ENCODE data around the gene GPX4. TPM values are rescaled to one million over a fixed set of nuclear protein-coding genes. Genes with fewer than 3 reads are reported as not detected.

GPX4 gene
- total RNA-seq, 4 donors from 2014 or later, result 338 to 386 (median 375) TPM

GRCh38 chr19:1098177-1099051 is 5.4 kb upstream of the GPX4 start:
- no peak for DNase-seq (ENCODE audit: extremely low spot score)
- Histone ChIP-seq H3K27me3 (no peaks in the 10 kb centered on the region), H3K27ac (replicated peaks in 1 of 4) (peak overlapping the region; percentile 91 to 100 (median 96)), H3K9me3 (no peaks in the 10 kb centered on the region), H3K4me1 (peaks cover 67 to 74% (median 72%) of the 10 kb centered on the region in 4 donors), H3K36me3 (peaks cover 0 to 5% (median 3%) of the 10 kb centered on the region in 4 donors), H3K4me3 (no peak overlapping the region)
- 70% methylated on average over 14 of the region's 15 CpGs for WGBS
- no peak for TF ChIP-seq POLR2A (IDR thresholded peaks at IDR 0.05; ENCODE audit: low read depth)
- intact Hi-C loops (cut with DNase I), result no loop called here

GRCh38 chr19:1101337-1101698 is 2.5 kb upstream of the GPX4 start:
- peaks cover 66 to 70% (median 68%) of the 10 kb centered on the region in 4 donors for H3K4me1 ChIP-seq

GRCh38 chr19:1102407-1103131 is 1.2 kb upstream of the GPX4 start:
- TF ChIP-seq POLR2A (IDR thresholded peaks at IDR 0.05; ENCODE audit: low read depth) (no peak), CTCF (IDR thresholded peaks at IDR 0.05) (no peak), POLR2AphosphoS5 (IDR thresholded peaks at IDR 0.05) (peak; percentile 68 to 80), EP300 (IDR thresholded peaks at IDR 0.05) (no peak)
- intact Hi-C loops (cut with DNase I), result loop anchor here (5.0 kb wide), 1 partner anchor 80 kb away; the partner anchor contains the start of genes RNU6-2 and TMEM259
- Histone ChIP-seq H3K27ac (replicated peaks in 1 of 4) (peak overlapping the region; percentile 91 to 100 (median 96)), H3K4me3 (peak overlapping the region in 2 of 4 donors; percentile 8 to 92), H3K4me1 (peaks cover 70 to 81% (median 75%) of the 10 kb centered on the region in 4 donors), H3K36me3 (peaks cover 14 to 20% (median 19%) of the 10 kb centered on the region in 4 donors), H3K27me3 (no peaks in the 10 kb centered on the region), H3K9me3 (no peaks in the 10 kb centered on the region)
- DNase-seq (ENCODE audit: extremely low spot score), result no peak
- 63% methylated on average over 17 of the region's 17 CpGs for WGBS

More at GRCh38 chr19:1101337-1101698, 2.5 kb upstream of the GPX4 start:
- Histone ChIP-seq H3K36me3 (peaks cover 6 to 7% (median 7%) of the 10 kb centered on the region in 4 donors), H3K9me3 (no peaks in the 10 kb centered on the region), H3K4me3 (peak overlapping the region in 3 of 4 donors; percentile 4 to 26 (median 22)), H3K27me3 (no peaks in the 10 kb centered on the region), H3K27ac (replicated peaks in 1 of 4) (peak overlapping the region; percentile 91 to 100 (median 96))
- intact Hi-C loops (cut with DNase I), result loop anchor here (5.0 kb wide), 1 partner anchor 79 kb away; the partner anchor contains the start of genes RNU6-2 and TMEM259
- no peak for DNase-seq (ENCODE audit: extremely low spot score)
- WGBS, result 47% methylated on average over 9 of the region's 9 CpGs
- TF ChIP-seq POLR2A (IDR thresholded peaks at IDR 0.05; ENCODE audit: low read depth), result no peak
- no peak for TF ChIP-seq CTCF (IDR thresholded peaks at IDR 0.05)
- no peak for TF ChIP-seq EP300 (IDR thresholded peaks at IDR 0.05)
- TF ChIP-seq POLR2AphosphoS5 (IDR thresholded peaks at IDR 0.05), result no peak

GRCh38 chr19:1103132-1103707 is 574 bp upstream of the GPX4 start:
- intact Hi-C loops (cut with DNase I), result loop anchor here (5.0 kb wide), 1 partner anchor 81 kb away; the partner anchor contains the start of genes RNU6-2 and TMEM259
- H3K4me3 ChIP-seq, result peak overlapping the region; percentile 55 to 92 (median 76)
- H3K27ac ChIP-seq (replicated peaks in 1 of 4), result peak overlapping the region; percentile 91 to 100 (median 96)
- H3K4me1 ChIP-seq, result peaks cover 67 to 86% (median 76%) of the 10 kb centered on the region in 4 donors
- peaks cover 15 to 26% (median 25%) of the 10 kb centered on the region in 4 donors for H3K36me3 ChIP-seq
- 28% methylated on average over 20 of the region's 20 CpGs for WGBS
- no peaks in the 10 kb centered on the region for H3K9me3 ChIP-seq
- no peak for DNase-seq (ENCODE audit: extremely low spot score)
- no peaks in the 10 kb centered on the region for H3K27me3 ChIP-seq
- TF ChIP-seq EP300 (IDR thresholded peaks at IDR 0.05) (peak; percentile 4), POLR2A (IDR thresholded peaks at IDR 0.05; ENCODE audit: low read depth) (no peak)

- Histone ChIP-seq H3K4me3 (peak overlapping the region; percentile 74 to 92 (median 82)), H3K27ac (replicated peaks in 1 of 4) (peak overlapping the region; percentile 95 to 100 (median 98)), H3K9me3 (no peaks in the 10 kb centered on the region), H3K36me3 (peaks cover 28 to 38% (median 36%) of the 10 kb centered on the region in 4 donors), H3K4me1 (peaks cover 54 to 74% (median 64%) of the 10 kb centered on the region in 4 donors), H3K27me3 (no peaks in the 10 kb centered on the region)
- intact Hi-C loops (cut with DNase I), result loop anchor here (5.0 kb wide), 1 partner anchor 82 kb away; the partner anchor contains the start of genes RNU6-2 and TMEM259
- TF ChIP-seq EP300 (IDR thresholded peaks at IDR 0.05), result no peak
- no peak for TF ChIP-seq CTCF (IDR thresholded peaks at IDR 0.05)
- no peak for TF ChIP-seq POLR2A (IDR thresholded peaks at IDR 0.05; ENCODE audit: low read depth)
- peak; percentile 15 to 60 for TF ChIP-seq POLR2AphosphoS5 (IDR thresholded peaks at IDR 0.05)
- WGBS, result no CpG with 5 or more reads among the region's 93 CpGs
- DNase-seq (ENCODE audit: extremely low spot score), result no peak
Measured at GRCh38 chr19:1104311-1105007, 665 bp downstream of the GPX4 start.
